ENCODE results near the gene TLCD5.

Gene TLCD5

GRCh38 chr11:120346233-120346632, 21.1 kb downstream of the TLCD5 start:
- TF ChIP-seq TEAD4 (IDR thresholded peaks at IDR 0.05) (no peak), FOXM1 (IDR thresholded peaks at IDR 0.05; ENCODE audit: borderline replicate concordance, low read depth) (no peak), RAD21 (IDR thresholded peaks at IDR 0.05; ENCODE audit: low read depth) (no peak), EGR1 (IDR thresholded peaks at IDR 0.05) (no peak), REST (IDR thresholded peaks at IDR 0.05; ENCODE audit: low read depth) (no peak), YY1 (IDR thresholded peaks at IDR 0.05; ENCODE audit: low read depth) (no peak)
- TF ChIP-seq, protein P1, sequence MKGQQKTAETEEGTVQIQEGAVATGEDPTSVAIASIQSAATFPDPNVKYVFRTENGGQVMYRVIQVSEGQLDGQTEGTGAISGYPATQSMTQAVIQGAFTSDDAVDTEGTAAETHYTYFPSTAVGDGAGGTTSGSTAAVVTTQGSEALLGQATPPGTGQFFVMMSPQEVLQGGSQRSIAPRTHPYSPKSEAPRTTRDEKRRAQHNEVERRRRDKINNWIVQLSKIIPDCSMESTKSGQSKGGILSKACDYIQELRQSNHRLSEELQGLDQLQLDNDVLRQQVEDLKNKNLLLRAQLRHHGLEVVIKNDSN (IDR thresholded peaks at IDR 0.05), result no peak

DNA sequence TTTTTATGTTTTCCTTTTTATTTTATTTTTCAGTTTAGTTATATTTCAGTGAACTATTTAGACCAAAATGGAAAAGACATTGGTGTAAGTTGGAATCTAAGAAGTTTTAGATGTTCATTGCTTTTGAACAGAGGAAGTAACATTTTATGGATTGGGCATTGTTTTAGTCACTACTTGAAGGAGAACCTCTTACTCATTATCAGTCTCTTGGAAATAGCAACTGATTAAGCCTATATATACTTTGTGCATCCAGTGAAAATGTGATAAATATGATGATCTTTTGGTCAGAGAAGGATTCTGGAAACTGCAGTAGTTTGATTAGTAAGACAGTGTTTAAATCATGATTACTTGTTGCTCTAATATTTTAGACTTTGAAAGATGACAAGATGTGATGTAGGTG, 25.5 kb downstream of the TLCD5 start:
- TF ChIP-seq MAX (IDR thresholded peaks at IDR 0.05) (no peak), TCF12 (IDR thresholded peaks at IDR 0.05; ENCODE audit: low read depth) (no peak), ZBTB7A (IDR thresholded peaks at IDR 0.05; ENCODE audit: low read depth) (no peak), RAD21 (IDR thresholded peaks at IDR 0.05; ENCODE audit: low read depth) (no peak), REST (IDR thresholded peaks at IDR 0.05; ENCODE audit: low read depth) (no peak), CEBPB (IDR thresholded peaks at IDR 0.05) (no peak), NFIC (IDR thresholded peaks at IDR 0.05) (no peak), CREB1 (IDR thresholded peaks at IDR 0.05; ENCODE audit: low read depth) (no peak), EGR1 (IDR thresholded peaks at IDR 0.05) (no peak), FOXM1 (IDR thresholded peaks at IDR 0.05; ENCODE audit: borderline replicate concordance, low read depth) (no peak)
- TF ChIP-seq, protein P1 (IDR thresholded peaks at IDR 0.05), result no peak

DNA sequence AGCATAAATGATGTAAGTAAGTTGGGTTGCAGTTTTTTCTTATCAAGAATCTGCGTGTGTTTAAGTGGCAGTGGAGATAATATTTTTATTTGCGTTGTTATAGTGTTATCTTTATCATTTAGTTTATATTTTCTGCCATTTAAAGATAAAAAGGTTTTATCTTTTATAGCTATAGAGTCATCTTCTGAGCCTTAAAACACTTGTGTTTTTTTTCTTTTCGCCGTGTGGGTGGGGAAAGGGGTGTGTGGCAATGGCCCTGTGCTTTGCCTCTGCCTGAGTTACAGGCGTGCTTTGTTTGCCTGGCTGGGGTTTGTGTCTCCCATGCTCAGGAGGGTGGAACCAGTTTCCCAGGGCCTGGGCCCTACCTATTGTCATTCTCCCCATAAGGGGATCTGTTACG, 27.3 kb downstream of the TLCD5 start:
- TF ChIP-seq TAF1 (IDR thresholded peaks at IDR 0.05; ENCODE audit: low read depth) (no peak), FOXM1 (IDR thresholded peaks at IDR 0.05; ENCODE audit: borderline replicate concordance, low read depth) (no peak), RAD21 (IDR thresholded peaks at IDR 0.05; ENCODE audit: low read depth) (no peak), MAX (IDR thresholded peaks at IDR 0.05) (no peak), EP300 (IDR thresholded peaks at IDR 0.05; ENCODE audit: borderline replicate concordance) (no peak), ZBTB7A (IDR thresholded peaks at IDR 0.05; ENCODE audit: low read depth) (no peak), TEAD4 (IDR thresholded peaks at IDR 0.05) (no peak), NFIC (IDR thresholded peaks at IDR 0.05) (no peak), REST (IDR thresholded peaks at IDR 0.05; ENCODE audit: low read depth) (no peak), TCF12 (IDR thresholded peaks at IDR 0.05; ENCODE audit: low read depth) (no peak), CEBPB (IDR thresholded peaks at IDR 0.05) (no peak), EGR1 (IDR thresholded peaks at IDR 0.05) (no peak), CREB1 (IDR thresholded peaks at IDR 0.05; ENCODE audit: low read depth) (no peak)
- TF ChIP-seq, protein P1 (IDR thresholded peaks at IDR 0.05), result no peak

GRCh38 chr11:120354068-120354467, 29.0 kb downstream of the TLCD5 start:
- TF ChIP-seq CREB1 (IDR thresholded peaks at IDR 0.05; ENCODE audit: low read depth) (no peak), RAD21 (IDR thresholded peaks at IDR 0.05; ENCODE audit: low read depth) (no peak), FOXM1 (IDR thresholded peaks at IDR 0.05; ENCODE audit: borderline replicate concordance, low read depth) (no peak), TEAD4 (IDR thresholded peaks at IDR 0.05) (no peak), EP300 (IDR thresholded peaks at IDR 0.05; ENCODE audit: borderline replicate concordance) (no peak), TAF1 (IDR thresholded peaks at IDR 0.05; ENCODE audit: low read depth) (no peak), YY1 (IDR thresholded peaks at IDR 0.05; ENCODE audit: low read depth) (no peak), EGR1 (IDR thresholded peaks at IDR 0.05) (no peak), MAX (IDR thresholded peaks at IDR 0.05) (no peak)
- TF ChIP-seq, protein P1 (IDR thresholded peaks at IDR 0.05), result no peak

Measured in Ishikawa (cell line).